Islet precursor cell (in vitro differentiated cells): ENCODE measurements around the gene EFNB2.

ENCODE experiments used
- DNase-seq: peaks from one replicate; pipeline ENCODE4 v3.0.0-alpha.2; 2018

EFNB2 gene

GRCh38 chr13:106443607-106444322, 91.7 kb downstream of the EFNB2 start:
- no peak for DNase-seq

- DNase-seq, result no peak
Observed at GRCh38 chr13:106440866-106441265, 94.6 kb downstream of the EFNB2 start.
